ENCODE data around the gene EXOC6B.

EXOC6B gene

GRCh38 chr2:72145658-72146329, 680.0 kb downstream of the EXOC6B start:
- no peak overlapping the region for H3K4me3 ChIP-seq (ENCODE audit: low read depth, low read length)
- no peak for TF ChIP-seq CTCF (IDR thresholded peaks at IDR 0.05; ENCODE audit: insufficient read depth, low read depth, low read length, missing control alignments)
- no peak for DNase-seq (ENCODE audit: low read depth)

- TF ChIP-seq CTCF (IDR thresholded peaks at IDR 0.05; ENCODE audit: insufficient read depth, low read depth, low read length, missing control alignments): no peak
- no peak for DNase-seq (ENCODE audit: low read depth)
Observed at GRCh38 chr2:72145289-72145657, 680.6 kb downstream of the EXOC6B start.

GRCh38 chr2:72144632-72145288, 681.1 kb downstream of the EXOC6B start:
- DNase-seq (ENCODE audit: low read depth): no peak
- TF ChIP-seq CTCF (IDR thresholded peaks at IDR 0.05; ENCODE audit: insufficient read depth, low read depth, low read length, missing control alignments): no peak
- H3K4me3 ChIP-seq (ENCODE audit: low read depth, low read length): no peak overlapping the region

More at GRCh38 chr2:72145289-72145657, 680.6 kb downstream of the EXOC6B start:
- H3K4me3 ChIP-seq (ENCODE audit: low read depth, low read length): no peak overlapping the region

- no peak overlapping the region for H3K4me3 ChIP-seq (ENCODE audit: low read depth, low read length)
- TF ChIP-seq CTCF (IDR thresholded peaks at IDR 0.05; ENCODE audit: insufficient read depth, low read depth, low read length, missing control alignments): no peak
- DNase-seq (ENCODE audit: low read depth): no peak
Observed at GRCh38 chr2:72144274-72144631, 681.6 kb downstream of the EXOC6B start.

GRCh38 chr2:72143441-72144273, 682.2 kb downstream of the EXOC6B start:
- no peak overlapping the region for H3K4me3 ChIP-seq (ENCODE audit: low read depth, low read length)
- DNase-seq (ENCODE audit: low read depth): no peak
- no peak for TF ChIP-seq CTCF (IDR thresholded peaks at IDR 0.05; ENCODE audit: insufficient read depth, low read depth, low read length, missing control alignments)

- DNase-seq (ENCODE audit: low read depth): no peak
- no peak for TF ChIP-seq CTCF (IDR thresholded peaks at IDR 0.05; ENCODE audit: insufficient read depth, low read depth, low read length, missing control alignments)
- no peak overlapping the region for H3K4me3 ChIP-seq (ENCODE audit: low read depth, low read length)
Observed at GRCh38 chr2:72142570-72143440, 683.0 kb downstream of the EXOC6B start.
